ENCODE measurements around the gene SRSF10.
A peak's percentile ranks its signal among the peaks of the same experiment; 100 is the strongest.

Gene SRSF10

DNA sequence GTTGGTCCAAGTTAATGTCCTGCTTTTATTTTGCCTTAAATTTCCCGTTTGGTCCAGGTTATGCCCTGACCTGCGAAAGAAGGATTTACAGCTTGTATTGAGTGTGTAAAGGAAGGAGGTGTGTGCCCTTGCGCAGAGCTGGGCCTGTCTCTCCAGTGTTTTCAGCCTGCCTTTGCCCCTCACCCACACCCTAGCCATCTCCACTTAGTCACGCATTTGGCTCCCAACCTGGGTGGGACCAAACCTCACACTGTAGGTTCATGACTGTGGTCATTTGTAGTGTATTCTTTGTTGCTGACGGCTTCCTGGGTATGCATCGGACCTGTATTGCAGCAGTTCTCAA lies 572 bp upstream of the SRSF10 start:
- DNase-seq (ENCODE audit: extremely low spot score): peak; percentile 50
- TF ChIP-seq, protein P1, sequence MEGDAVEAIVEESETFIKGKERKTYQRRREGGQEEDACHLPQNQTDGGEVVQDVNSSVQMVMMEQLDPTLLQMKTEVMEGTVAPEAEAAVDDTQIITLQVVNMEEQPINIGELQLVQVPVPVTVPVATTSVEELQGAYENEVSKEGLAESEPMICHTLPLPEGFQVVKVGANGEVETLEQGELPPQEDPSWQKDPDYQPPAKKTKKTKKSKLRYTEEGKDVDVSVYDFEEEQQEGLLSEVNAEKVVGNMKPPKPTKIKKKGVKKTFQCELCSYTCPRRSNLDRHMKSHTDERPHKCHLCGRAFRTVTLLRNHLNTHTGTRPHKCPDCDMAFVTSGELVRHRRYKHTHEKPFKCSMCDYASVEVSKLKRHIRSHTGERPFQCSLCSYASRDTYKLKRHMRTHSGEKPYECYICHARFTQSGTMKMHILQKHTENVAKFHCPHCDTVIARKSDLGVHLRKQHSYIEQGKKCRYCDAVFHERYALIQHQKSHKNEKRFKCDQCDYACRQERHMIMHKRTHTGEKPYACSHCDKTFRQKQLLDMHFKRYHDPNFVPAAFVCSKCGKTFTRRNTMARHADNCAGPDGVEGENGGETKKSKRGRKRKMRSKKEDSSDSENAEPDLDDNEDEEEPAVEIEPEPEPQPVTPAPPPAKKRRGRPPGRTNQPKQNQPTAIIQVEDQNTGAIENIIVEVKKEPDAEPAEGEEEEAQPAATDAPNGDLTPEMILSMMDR (IDR thresholded peaks at IDR 0.05; ENCODE audit: control extremely low read depth, extremely low read depth, low read depth, missing control alignments): no peak
- ChIA-PET POLR2A (interaction anchor here (0.6 kb wide), 1 partner anchor 67 kb away, joined by 3 read pairs; no protein-coding TSS in a partner anchor), CTCF (no interaction called here)

DNA sequence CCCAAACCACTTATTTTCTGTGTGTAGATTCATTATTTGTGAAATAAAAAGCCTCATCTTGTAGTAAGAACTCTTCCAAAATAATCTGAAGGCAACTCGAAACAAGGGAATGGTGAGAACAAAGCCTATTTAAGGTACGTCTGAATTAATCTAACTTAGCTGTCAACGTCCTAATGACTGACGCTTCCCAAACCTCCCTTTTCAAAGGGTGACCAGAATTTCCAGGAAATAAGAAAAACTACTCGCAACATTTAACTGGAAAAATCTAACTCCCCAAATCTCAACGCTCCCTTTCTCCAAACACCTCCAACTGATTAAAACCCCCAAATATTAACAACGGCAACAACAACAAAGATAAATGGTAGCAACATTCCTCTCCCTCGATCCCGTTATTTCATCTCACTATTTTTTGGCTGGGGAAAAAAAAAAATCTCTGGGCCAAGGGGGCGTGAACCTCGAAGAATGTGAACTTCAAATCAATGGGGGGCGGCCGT lies 693 bp downstream of the SRSF10 start:
- ChIA-PET CTCF (interaction anchor here (1.2 kb wide), 1 partner anchor 10 kb away, joined by 3 read pairs; no protein-coding TSS in a partner anchor), POLR2A (no interaction called here)
- DNase-seq (ENCODE audit: extremely low spot score): no peak
- TF ChIP-seq, protein P1 (IDR thresholded peaks at IDR 0.05; ENCODE audit: control extremely low read depth, extremely low read depth, low read depth, missing control alignments): no peak

DNA sequence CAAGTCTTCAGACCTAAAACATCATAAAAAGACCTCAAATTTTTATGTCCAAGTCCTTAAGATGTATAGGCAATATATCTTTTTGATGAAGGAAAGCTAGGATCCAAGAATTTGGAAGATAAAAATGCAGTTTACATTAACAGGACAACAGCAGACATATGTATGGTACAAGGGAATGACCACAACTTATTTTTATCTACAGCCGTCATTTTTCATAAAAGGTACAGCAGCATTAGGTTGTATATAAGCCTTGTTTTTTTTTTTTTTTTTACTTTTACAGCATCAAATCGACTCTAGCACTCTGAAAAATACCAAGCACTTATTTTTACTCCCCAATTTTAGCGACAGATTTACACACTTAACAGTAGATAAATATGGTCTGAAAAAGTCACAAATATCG lies 1.3 kb downstream of the SRSF10 start:
- CTCF ChIA-PET: interaction anchor here (1.2 kb wide), 1 partner anchor 9 kb away, joined by 3 read pairs; no protein-coding TSS in a partner anchor
- DNase-seq (ENCODE audit: extremely low spot score): no peak
- TF ChIP-seq, protein P1 (IDR thresholded peaks at IDR 0.05; ENCODE audit: control extremely low read depth, extremely low read depth, low read depth, missing control alignments): no peak
- POLR2A ChIA-PET: no interaction called here

DNA sequence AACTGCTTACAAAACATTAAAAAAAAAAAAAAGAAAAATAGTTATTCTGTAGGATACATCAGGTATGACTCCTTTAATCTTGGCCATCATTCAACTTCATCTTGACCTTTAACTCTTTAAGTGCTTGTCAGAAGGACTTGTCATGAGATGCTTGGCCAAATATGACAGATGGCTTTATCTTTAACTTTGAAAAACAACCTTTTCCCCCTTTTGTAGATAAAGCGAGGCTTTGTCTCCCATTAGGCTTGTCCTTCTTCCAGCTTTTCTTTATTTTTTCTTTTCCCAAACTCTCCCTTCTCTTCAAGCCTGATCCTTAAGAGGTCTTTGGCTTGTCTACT lies 2.3 kb downstream of the SRSF10 start:
- CTCF ChIA-PET: no interaction called here

DNA sequence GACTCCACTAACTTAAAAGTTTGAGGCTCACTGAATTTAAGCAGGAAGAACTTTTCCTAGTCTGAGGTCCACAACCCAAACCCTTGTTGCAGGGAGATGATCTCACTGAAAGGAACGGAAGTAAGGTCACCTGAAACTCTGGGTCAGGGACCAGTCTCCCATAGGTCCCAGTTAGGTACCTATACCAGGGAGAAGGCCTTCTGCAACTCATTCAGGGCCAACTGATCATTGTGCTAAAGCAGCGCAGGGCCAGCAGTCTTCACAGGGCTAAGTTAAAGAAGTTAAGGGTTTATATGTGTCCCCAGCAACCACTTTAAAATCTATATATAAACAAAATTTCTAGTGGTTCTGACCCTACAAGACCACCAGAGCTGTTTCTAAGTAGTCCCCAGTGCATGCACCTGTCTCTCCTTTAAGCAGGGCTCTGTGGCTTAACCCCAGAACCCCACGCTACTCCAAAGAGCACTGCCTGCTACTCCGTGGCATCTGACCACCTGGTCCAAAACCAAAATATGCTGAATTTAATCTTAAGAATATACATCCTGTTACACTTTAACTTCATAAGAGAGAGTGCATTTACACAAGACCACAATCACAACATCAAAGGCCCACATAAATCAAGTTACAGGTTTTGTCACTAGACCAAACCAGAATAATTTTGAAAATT lies 2.8 kb downstream of the SRSF10 start:
- TF ChIP-seq, protein P1 (IDR thresholded peaks at IDR 0.05; ENCODE audit: control extremely low read depth, extremely low read depth, low read depth, missing control alignments): no peak
- DNase-seq (ENCODE audit: extremely low spot score): no peak
- ChIA-PET CTCF (interaction anchor here (1.3 kb wide), 1 partner anchor 232 kb away, joined by 3 read pairs; no protein-coding TSS in a partner anchor), POLR2A (no interaction called here)

More for the DNA sequence above, 2.3 kb downstream of the SRSF10 start:
- no peak for DNase-seq (ENCODE audit: extremely low spot score)
- POLR2A ChIA-PET: interaction anchor here (0.6 kb wide), 1 partner anchor 14 kb away, joined by 4 read pairs; no protein-coding TSS in a partner anchor
- TF ChIP-seq, protein P1 (IDR thresholded peaks at IDR 0.05; ENCODE audit: control extremely low read depth, extremely low read depth, low read depth, missing control alignments): no peak

DNA sequence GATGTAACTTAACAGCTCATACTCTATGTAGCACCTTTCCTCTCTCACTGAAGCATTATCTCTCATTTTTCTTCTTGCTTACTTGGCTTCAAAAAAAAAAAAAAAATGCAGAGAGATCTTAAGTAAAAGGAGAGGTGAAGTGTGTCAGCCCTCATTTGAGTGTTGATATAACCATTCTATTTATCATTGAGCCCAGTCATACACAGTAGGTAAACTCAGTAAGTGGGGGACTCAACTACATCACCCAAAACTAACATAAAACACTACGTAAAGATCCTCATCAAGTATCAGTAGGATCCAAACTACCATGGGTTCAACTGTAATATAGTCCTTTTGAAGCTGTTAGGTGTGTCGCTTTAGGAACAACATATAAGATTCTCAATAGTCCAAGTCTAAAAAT lies 12.3 kb downstream of the SRSF10 start:
- TF ChIP-seq, protein P1 (IDR thresholded peaks at IDR 0.05; ENCODE audit: control extremely low read depth, extremely low read depth, low read depth, missing control alignments): no peak
- DNase-seq (ENCODE audit: extremely low spot score): no peak
- CTCF ChIA-PET: interaction anchor here (1.0 to 1.5 kb wide), 2 partner anchors 8 to 157 kb away, joined by 4 read pairs; no protein-coding TSS in a partner anchor
- POLR2A ChIA-PET: interaction anchor here (0.7 to 1.5 kb wide), 2 partner anchors 11 to 157 kb away, joined by 3 to 4 read pairs; no protein-coding TSS in a partner anchor

Data from GM10248 (cell line).